GM12801 (cell line): ENCODE results near the gene DSEL.

Source experiments
- CTCF ChIP-seq: IDR thresholded peaks from one replicate; pipeline ENCODE4 v1.5.1; 2011; ENCODE audit warnings: control low read depth; ENCODE audit not compliant: insufficient read length; ENCODE audit errors: extremely low read depth

The DSEL gene

GRCh38 chr18:67516539-67517443 lies at the start of gene DSEL:
TSS of gene DSEL (minus strand) at chr18:67516720. CDS start at chr18:67514608, 2,112 bp downstream.
- no peak for TF ChIP-seq CTCF

- TF ChIP-seq CTCF, result no peak
Measured at GRCh38 chr18:67553437-67553836, 36.9 kb upstream of the DSEL start.

- no peak for TF ChIP-seq CTCF
Measured at GRCh38 chr18:67550872-67551520, 34.5 kb upstream of the DSEL start.

- TF ChIP-seq CTCF, result no peak
Measured at GRCh38 chr18:67549946-67550345, 33.4 kb upstream of the DSEL start.

- no peak for TF ChIP-seq CTCF
Measured at GRCh38 chr18:67545681-67546080, 29.2 kb upstream of the DSEL start.

GRCh38 chr18:67540559-67540958 lies 24.0 kb upstream of the DSEL start:
- TF ChIP-seq CTCF, result no peak

- TF ChIP-seq CTCF, result no peak
Measured at GRCh38 chr18:67531929-67532328, 15.4 kb upstream of the DSEL start.
